Measurements from ENCODE around the gene MYCBP2. TPM values are rescaled to one million over a fixed set of nuclear protein-coding genes. Genes with fewer than 3 reads are reported as not detected.
"Not testable (repeated sequence)": the region's sequence is repeated elsewhere in the genome, so short reads cannot be mapped to it uniquely, and the experiment has no call there.

Gene MYCBP2
- total RNA-seq, 1 donor from 2014 or later = 116 TPM

DNA sequence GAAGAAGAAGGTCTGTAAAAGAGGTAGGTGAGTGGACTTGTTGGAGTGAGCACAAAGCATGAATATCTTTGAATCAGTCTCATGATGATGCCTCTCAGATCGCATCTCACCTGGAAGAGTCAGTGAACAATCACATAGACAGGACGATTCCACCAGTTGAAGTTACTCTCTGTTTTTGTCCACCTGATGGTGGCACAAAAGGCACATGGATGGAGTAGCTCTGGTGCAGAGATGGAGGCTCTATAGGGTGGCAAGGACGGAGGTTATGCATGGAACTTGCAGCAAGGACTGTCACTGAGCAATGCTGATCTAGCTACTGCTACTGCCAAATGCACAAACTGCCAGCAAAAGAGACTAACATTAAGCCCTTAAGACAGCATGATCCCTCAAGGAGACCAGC lies 10.3 kb upstream of the MYCBP2 start:
- DNase-seq (ENCODE audit: extremely low read depth, low read depth, low spot score) = no peak

DNA sequence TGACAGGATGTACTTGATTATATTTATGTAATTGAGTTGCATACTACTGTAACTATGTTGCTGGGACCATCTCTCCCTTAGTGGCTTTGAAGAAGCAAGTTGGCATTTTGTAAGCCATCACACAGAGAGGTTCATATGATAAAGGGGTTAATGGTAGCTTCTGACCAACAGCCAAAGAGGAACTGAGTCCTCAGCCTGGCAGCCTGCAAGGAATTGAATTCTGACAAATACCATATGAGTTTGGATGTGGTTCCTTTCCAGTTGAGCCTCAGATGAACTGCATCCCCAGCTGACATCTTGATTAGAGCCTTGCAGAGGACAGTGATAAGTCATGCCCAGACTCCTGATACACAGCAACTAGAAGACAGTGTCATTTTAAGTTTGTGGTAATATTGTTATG lies 8.6 kb upstream of the MYCBP2 start:
- no peak for DNase-seq (ENCODE audit: extremely low read depth, low read depth, low spot score)

DNA sequence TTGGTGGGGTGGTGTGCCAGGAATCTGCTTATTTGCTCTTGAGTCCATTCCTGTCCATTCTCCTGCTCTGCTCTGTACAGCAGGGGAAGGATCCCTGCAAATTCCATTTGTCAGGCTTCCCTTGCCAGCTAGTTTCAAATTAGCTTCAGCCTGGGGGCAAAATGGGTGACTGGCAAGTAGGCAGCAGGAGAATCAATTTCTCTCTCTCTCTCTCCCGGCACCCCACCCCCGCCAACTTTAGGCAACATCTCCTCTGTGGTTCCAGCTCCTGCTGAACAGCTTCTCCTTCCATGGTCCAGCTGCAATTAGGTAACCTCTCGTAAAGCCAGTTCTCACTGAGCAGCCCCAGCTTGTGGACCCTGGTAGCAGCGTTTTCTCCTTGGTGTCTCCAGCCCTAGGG lies 6.7 kb upstream of the MYCBP2 start:
- DNase-seq (ENCODE audit: extremely low read depth, low read depth, low spot score) = no peak

DNA sequence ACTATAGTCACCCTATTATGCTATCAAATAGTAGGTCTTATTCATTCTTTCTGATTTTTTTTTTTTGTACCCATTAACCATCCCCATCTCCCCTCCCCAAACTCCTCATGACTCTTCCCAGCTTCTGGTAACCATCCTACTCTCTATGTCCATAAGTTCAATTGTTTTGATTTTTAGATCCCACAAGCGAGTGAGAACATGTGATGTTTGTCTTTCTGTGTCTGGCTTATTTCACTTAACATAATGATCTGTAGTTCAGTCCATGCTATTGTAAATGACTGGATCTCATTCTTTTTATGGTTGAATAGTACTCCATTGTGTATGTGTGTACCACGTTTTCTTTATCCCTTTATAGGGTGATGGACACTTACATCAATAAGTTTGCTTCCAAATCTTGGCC lies 4.5 kb upstream of the MYCBP2 start:
- no peak for DNase-seq (ENCODE audit: extremely low read depth, low read depth, low spot score)

DNA sequence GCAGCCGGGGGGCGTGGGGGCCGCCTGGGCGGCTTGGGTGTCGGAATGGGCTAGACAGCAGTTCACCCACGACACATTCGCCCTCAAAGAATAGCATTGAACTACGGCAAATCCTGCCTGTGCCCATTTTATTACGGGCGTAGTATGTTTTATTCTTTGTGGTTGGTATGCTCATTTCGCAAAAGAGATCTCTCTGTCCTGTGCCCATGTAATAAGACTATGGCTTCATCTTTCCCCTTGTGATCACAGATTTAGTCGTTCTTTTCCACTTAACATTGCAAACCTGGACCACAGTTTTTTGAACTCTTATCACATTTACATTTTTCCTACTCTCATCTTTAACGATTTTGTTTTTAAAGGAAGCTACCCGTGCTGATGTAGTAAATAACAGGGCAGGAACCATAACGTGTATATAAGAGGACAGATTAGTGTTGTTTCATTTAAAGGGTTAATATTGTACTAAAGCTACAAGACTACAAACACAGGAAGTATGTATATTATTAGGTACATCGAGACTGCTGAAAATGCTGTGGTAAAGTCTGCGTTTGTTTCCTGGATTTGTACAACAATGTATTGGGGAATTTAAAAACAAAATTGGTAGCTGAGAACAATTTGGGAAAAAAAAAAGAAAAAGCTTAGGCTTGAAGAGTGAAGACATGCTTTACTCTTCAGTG lies 3.2 kb upstream of the MYCBP2 start:
- no peak for DNase-seq (ENCODE audit: extremely low read depth, low read depth, low spot score)

DNA sequence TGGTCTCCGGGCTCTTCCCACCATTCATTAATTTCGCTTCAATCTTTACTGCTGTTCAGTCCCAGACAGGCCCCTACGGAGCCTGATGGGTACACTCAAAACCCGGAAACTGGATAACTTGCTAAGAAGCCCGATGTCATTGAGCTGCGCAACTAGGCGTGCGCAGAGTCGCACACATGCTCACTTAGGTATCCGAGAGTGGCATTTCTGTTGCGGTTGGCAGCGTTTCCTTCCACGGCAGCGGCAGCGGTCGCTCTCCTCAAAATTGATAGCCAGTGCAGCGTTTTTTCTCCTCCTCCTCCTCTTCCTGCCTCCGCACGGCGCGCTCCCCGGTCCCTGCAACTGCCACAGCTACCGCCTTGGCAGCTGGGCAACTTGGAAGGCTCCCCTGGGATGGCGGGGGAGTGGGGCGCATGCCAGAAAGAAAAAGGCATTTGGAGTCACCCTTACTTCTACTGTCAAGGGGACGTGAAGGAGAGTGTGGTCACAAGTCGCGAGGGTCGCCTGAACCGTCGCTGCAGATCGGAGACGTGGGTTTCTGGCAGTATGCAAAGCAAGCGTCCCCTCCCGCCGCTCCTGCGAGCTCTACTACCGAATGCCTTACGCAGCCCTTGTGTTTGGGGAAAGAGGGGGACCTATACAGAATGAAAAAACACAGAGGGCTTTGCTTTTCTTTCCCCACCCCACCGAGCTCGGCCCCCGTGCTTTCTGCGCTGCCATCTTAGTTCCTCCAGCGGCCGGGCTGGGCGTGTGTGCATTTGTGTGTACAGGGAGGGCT lies 2.4 kb upstream of the MYCBP2 start:
- peak; percentile 88 for DNase-seq (ENCODE audit: extremely low read depth, low read depth, low spot score)

DNA sequence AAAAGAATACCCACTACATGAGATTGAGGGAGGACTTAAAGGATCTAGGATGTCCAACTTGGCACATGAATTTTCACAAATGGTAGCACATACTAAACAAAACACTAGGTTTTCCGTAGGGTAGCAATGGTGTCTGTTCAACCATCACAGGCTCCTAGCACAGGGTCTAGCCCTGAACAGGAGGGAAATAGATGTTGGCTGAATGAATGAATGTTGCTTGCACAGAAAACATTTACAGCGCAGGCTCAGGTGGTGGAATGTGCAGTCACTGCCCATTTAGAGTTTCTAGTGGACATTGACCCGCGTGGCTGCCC lies 1.9 kb upstream of the MYCBP2 start:
- no peak for DNase-seq (ENCODE audit: extremely low read depth, low read depth, low spot score)

DNA sequence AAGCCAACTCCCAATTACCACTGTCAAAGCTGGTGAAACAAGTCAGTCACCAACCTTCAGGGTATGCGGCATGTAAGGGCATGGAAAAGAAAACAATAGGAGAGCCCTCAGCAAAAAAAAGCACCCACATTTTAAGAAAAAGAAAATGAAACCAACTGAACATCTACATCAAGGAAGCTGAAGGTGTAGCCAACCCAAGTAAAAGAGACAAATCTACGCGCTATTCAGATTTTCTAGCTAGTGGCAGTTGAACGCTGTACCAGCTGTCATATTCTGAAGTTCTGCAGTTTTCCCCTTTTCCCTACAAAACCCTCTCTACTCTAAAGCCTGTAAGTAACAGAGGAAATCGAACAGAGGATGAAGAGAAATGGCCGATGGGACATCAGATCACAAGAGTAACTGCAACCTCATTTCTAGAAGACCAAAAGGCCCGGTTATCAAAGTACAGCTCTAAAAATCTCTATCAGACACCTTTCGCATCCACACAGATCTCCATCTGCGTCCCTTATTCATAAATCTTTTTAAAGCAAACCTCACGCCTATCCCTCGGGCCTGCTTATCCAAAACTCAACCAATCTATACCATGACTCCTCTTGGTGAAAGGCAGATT lies 1.4 kb downstream of the MYCBP2 start:
- DNase-seq (ENCODE audit: extremely low read depth, low read depth, low spot score) = no peak

DNA sequence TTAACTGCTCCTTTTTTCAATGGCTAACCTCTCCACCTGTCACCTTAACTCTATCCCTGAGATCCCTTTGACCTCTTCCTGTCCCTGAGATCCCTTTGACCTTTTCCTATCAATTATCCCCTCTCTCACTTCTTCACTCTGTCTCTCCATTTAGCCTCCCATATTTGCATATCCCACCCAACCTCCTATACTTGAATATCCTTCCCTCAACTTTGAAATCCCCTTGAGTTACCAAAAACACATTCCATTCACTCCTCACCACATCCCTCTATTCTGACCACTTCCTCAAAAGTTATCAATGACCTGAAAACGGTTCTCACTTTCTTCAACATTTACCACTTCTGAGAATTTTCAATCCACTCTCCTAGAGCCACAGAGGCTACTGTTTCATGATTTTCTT lies 3.0 kb downstream of the MYCBP2 start:
- DNase-seq (ENCODE audit: extremely low read depth, low read depth, low spot score) = no peak

DNA sequence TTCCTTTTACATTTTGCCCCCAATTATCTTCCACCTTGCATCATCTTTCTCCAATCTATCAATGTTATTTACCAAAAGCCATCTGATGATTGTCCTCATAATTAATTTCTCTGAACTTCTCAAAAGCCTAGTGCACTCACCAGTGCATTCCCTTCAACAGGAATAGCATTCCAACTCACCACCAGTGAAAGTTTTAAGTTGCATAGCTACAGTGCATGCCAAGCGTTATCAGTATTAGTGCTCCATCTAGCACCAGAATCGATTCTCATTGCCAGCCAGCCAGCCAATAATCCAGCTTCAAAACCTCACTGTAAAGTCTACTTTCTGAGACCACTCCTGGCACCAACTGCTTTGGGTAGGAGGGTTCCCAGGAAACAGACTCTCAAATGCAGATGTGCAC lies 7.4 kb downstream of the MYCBP2 start:
- no peak for DNase-seq (ENCODE audit: extremely low read depth, low read depth, low spot score)

DNA sequence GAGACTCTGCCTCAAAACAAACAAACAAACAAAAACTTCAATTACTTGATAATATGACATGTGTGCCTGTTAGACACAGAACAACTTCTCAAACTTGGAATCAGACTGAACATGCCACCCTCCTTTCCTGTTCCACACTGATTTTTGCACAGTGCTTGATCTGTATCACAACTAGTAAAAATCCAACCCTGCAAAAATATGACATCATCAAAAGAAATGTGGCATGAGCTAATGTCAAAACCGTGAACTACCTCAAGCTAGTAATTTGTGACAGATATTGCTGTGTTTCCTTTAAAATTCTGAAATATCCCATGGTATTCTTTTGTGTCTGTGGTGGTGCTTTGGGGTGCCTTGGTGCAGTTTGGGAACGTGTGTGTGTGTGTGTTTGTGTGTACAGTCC lies 8.2 kb downstream of the MYCBP2 start:
- no peak for DNase-seq (ENCODE audit: extremely low read depth, low read depth, low spot score)

DNA sequence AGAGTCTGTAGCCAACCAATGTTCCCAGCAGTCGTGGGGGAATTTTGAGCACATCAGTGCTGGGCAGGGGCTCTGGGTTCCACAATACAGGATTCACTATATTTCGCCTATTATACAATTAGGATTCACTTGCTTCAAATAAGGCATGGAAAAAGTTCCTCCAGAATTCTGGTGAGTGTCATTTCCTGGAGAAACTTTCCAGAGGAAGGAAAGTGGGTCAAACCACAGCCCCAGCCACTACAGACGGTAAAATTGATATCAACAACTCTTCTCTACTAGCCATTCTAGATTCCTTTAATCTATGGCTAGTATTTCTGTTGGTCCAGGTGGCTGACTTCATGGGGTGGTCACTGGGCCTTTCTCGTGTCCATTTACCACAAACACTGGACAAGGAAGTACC lies 10.5 kb downstream of the MYCBP2 start:
- DNase-seq (ENCODE audit: extremely low read depth, low read depth, low spot score) = peak; percentile 74

DNA sequence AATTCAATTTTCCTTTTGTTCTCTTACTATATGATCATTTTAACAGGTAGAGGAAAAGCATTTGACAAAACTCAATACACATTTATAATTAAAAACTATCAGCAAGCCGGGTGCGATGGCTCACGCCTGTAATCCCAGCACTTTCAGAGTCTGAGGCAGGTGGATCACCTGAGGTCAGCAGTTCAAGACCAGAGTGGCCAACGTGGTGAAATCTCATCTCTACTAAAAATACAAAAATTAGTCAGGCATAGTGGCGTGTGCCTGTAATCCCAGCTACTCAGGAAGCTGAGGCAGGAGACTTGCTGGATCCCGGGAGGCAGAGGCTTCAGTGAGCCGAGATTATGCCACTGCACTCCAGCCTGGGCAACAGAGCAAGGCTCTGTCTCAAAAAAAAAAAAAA lies 11.4 kb downstream of the MYCBP2 start:
- DNase-seq (ENCODE audit: extremely low read depth, low read depth, low spot score) = not testable (repeated sequence)

DNA sequence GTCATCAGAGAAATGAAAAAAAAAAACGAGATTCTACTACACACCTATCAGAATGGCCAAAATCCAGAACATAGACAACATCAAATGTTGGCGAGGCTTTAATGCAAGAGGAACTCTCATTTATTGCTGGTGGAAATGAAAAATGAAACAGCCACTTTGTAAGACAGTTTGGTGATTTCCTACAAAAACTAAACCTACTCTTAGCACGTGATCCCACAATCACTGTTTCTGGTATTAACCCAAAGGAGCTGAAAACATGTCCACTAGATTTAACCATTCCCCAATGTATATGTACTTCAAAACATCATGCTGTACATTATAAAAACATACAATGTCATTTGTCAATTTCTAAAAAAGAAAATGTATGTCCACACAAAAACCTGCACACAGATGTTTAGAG lies 13.0 kb downstream of the MYCBP2 start:
- no peak for DNase-seq (ENCODE audit: extremely low read depth, low read depth, low spot score)

DNA sequence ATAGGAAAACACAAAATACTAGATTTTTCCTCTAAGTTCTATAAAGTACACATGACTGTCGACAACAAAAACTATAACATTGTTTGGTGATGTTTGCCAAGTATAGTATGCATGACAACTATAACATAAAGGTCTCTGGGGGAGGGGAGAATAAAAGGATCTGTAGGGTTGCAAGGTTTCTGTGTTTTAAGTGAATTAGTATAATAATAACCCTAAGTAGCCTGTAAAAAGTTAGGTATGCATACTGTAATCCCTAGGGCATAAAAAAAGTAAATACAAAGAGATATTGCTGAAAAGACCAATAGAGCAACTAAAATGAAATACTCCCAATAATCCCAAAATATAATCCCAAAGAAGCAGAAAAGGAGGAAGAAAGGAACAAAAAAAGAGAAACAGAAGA lies 14.6 kb downstream of the MYCBP2 start:
- DNase-seq (ENCODE audit: extremely low read depth, low read depth, low spot score) = no peak

DNA sequence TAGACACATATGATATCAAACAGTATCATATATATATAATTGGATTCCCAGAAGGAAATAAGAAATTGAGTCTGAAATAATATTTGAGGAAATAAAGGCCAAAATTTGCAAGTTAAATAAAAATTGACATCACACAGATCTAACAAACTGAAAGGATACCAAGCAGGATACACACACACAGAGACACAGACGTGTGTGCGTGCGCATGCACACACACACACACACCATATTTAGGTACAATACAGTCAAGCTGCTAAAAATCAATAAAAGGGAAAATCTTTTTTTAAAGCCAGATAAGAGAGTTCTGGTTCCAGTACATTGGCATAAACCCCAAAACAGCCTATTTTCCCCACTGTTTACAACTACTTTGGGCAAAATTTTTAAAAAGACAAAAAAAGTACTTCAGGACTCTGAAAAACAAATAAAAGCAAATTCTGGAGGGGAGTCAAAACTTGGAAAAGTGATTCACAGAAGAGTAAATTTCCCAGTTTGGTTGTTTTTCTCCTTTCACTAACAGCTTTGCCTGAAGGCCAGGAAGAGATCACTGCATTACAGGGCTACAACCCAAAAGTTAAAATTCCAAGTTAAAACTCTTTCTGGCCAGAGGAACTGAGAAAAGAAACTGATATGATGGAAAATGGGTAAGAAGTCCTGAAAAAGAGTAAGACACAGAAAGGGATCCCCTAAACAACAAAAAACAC lies 16.2 kb downstream of the MYCBP2 start:
- DNase-seq (ENCODE audit: extremely low read depth, low read depth, low spot score) = no peak

DNA sequence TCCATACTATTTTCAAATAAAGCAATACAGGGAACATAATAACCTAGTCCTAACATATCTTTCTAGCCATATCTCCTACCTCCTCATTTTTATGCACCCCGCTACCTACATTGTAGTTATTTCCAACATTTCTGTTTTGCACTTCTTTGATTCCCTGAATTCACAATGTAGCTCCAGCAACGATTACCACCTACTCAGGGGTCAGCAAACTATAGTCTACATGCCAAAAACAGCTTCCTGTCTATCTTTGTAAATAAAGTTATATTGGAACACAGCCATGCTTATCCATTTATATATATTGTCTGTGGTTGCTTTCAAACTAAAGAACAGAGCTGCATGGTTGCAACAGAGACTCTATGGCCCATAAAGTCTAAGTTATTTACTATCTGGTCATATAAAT lies 16.7 kb downstream of the MYCBP2 start:
- no peak for DNase-seq (ENCODE audit: extremely low read depth, low read depth, low spot score)

DNA sequence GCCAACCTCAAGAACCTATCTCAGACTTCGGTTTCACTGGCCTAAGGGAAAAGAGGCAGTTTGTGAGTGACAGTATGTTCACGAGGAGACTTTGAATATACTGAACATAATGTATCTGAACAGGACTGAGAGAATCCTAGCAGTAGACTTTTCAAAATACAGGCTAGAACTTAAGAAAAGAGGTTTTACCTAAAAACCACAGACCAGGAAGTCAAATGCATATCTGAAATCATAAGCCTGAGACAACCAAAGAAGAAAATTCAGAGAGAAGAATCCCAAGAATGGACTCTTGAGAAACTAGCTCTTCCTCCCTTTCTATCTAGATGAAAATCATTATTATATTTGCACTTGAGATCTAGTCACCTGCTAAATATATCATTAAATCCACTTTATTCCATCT lies 17.6 kb downstream of the MYCBP2 start:
- no peak for DNase-seq (ENCODE audit: extremely low read depth, low read depth, low spot score)

DNA sequence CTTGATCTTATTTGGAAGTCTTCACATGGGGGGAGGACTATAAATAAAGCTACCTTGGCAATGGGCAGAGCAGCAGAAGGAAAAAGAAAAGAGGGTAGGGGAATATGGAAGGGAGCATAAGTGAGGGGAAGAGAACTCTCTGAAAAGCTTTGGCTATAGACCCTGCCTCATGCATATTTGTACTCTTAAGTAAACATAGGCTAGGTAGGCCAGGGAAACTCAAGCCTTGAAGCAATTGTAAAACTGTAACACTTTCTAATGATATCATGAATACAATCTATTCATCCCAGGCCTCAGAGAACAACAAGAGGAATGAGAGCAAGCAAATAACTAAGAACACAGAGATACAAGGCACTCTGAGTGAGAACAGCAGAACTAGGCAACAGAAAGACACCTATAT lies 20.4 kb downstream of the MYCBP2 start:
- no peak for DNase-seq (ENCODE audit: extremely low read depth, low read depth, low spot score)

DNA sequence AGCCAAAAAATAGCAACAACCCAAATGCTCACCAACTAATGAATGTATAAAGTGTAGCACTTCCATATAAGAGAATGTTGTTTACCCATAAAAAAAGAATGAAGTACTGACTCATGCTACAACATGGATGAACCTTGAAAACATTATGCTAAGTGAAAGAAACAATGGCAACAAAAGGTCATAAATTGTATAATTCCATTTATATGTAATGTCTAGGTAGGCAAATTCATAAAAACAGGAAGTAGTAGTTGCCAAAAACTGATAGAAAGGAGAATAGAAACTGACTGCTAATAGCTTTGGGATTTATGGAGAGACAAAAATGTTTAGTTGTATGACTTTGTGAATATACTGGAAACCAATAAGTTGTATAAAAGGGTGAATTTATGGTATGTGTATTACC lies 21.6 kb downstream of the MYCBP2 start:
- no peak for DNase-seq (ENCODE audit: extremely low read depth, low read depth, low spot score)

DNA sequence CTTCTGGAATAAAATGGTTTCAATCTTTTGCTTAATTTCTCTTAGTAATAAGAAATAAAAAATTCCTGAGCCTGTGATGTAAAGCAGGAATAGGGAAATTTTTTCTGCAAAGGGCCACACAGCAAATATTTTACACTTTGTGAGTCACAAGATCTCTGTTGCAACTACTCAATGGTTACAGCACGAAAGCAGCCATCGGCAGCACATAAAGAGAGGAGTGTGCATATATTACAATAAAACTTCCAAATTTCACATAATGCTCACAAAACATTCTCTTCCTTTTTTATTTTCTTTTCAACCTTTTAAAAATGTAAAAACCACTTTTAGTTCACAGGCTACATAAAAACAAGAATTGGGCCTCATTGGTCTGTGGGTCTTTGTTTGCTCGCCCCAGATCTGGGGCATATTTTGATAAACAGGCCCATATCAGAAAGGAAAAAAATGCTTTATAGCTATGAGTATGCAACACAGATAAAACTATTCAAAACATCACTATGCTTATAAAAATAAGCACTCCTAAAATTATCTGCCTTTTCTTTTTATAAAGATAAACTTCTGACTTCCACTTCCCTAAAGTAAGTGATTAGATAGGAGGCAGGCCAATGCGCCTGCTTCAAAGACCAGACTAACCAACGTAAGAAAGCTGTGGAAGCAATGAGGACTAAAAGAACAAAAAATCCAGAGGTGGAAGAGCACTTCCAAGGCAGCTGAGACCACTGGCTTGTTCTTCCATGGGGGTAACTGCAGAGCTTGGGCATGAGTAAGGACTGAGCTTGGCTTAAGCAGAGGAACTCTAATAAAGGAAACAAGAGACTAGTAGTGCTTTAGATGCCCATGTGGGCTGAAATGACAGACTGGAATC lies 26.5 kb downstream of the MYCBP2 start:
- no peak for DNase-seq (ENCODE audit: extremely low read depth, low read depth, low spot score)

All from glomerular endothelial cell (primary cell).